ENCODE measurements around the gene SHISAL1.

GRCh38 chr22:44351685-44352377 is 39.1 kb upstream of the SHISAL1 start:
- TF ChIP-seq EZH2 (IDR thresholded peaks at IDR 0.05; ENCODE audit: insufficient read depth, poor library complexity, severe bottlenecking) (no peak), EZH2phosphoT487 (IDR thresholded peaks at IDR 0.05; ENCODE audit: insufficient read depth, low read depth) (no peak)
